ENCODE measurements around the gene CHID1. TPM values are rescaled to one million over a fixed set of nuclear protein-coding genes. Genes with fewer than 3 reads are reported as not detected.

The CHID1 gene
- total and polyA plus RNA-seq, 2 experiments from 2014 or later = 72.3 to 202 TPM

- H3K36me3 ChIP-seq (ENCODE audit: low read depth) = no peaks in the 10 kb centered on the region
- no peaks in the 10 kb centered on the region for H3K27me3 ChIP-seq (replicated peaks; ENCODE audit: insufficient read depth)
- TF ChIP-seq EZH2phosphoT487 (IDR thresholded peaks at IDR 0.05; ENCODE audit: insufficient read depth, low read depth) = no peak
- no peak for TF ChIP-seq EZH2 (IDR thresholded peaks at IDR 0.05; ENCODE audit: insufficient read depth, poor library complexity, severe bottlenecking)
- no peaks in the 10 kb centered on the region for H3K9me2 ChIP-seq (ENCODE audit: insufficient read depth)
- H3K9ac ChIP-seq = no peak overlapping the region
- no peaks in the 10 kb centered on the region for H3K79me2 ChIP-seq (ENCODE audit: insufficient read depth)
- H3F3A ChIP-seq (ENCODE audit: insufficient read depth) = no peaks in the 10 kb centered on the region
- H3K4me3 ChIP-seq = no peak overlapping the region
- no peak overlapping the region for H3K27ac ChIP-seq
- no peak for DNase-seq
- WGBS, 2 experiments (ENCODE audit: low coverage in 1 of 2, low lambda C conversion rate in 2 of 2, missing lambda C conversion rate in 2 of 2) = 88 to 90% methylated on average over 20 to 24 of the region's 24 CpGs
- H2AFZ ChIP-seq = no peak overlapping the region
- in situ Hi-C loops (cut with MboI) = no loop called here
- H3K4me1 ChIP-seq (ENCODE audit: insufficient read depth) = 0 out of 2 replicates have a peak, but pooled peaks cover 7% of the 10 kb centered on the region
- no peaks in the 10 kb centered on the region for H4K20me1 ChIP-seq (ENCODE audit: insufficient read depth)
- no peak overlapping the region for H3K4me2 ChIP-seq (ENCODE audit: unreplicated experiment)
- H3K9me3 ChIP-seq (ENCODE audit: low read depth) = no peaks in the 10 kb centered on the region
Observed at GRCh38 chr11:863023-863909, 47.3 kb downstream of the CHID1 start.

- Histone ChIP-seq H3K79me2 (ENCODE audit: insufficient read depth) (no peaks in the 10 kb centered on the region), H3K4me1 (ENCODE audit: insufficient read depth) (0 out of 2 replicates have a peak, but pooled peaks cover 7% of the 10 kb centered on the region), H3K4me3 (no peak overlapping the region), H3K9ac (no peak overlapping the region), H4K20me1 (ENCODE audit: insufficient read depth) (no peaks in the 10 kb centered on the region), H3K36me3 (ENCODE audit: low read depth) (no peaks in the 10 kb centered on the region), H3K4me2 (ENCODE audit: unreplicated experiment) (no peak overlapping the region), H3F3A (ENCODE audit: insufficient read depth) (no peaks in the 10 kb centered on the region), H3K27ac (no peak overlapping the region), H3K9me2 (ENCODE audit: insufficient read depth) (no peaks in the 10 kb centered on the region), H3K9me3 (ENCODE audit: low read depth) (no peaks in the 10 kb centered on the region), H3K27me3 (replicated peaks; ENCODE audit: insufficient read depth) (no peaks in the 10 kb centered on the region), H2AFZ (no peak overlapping the region)
- in situ Hi-C loops (cut with MboI) = no loop called here
- no peak for DNase-seq
- TF ChIP-seq EZH2phosphoT487 (IDR thresholded peaks at IDR 0.05; ENCODE audit: insufficient read depth, low read depth) = no peak
- TF ChIP-seq EZH2 (IDR thresholded peaks at IDR 0.05; ENCODE audit: insufficient read depth, poor library complexity, severe bottlenecking) = no peak
- WGBS, 2 experiments (ENCODE audit: low coverage in 1 of 2, low lambda C conversion rate in 2 of 2, missing lambda C conversion rate in 2 of 2) = 94% methylated on average over 12 of the region's 12 CpGs
Observed at GRCh38 chr11:862696-863022, 48.0 kb downstream of the CHID1 start.

- Histone ChIP-seq H4K20me1 (ENCODE audit: insufficient read depth) (no peaks in the 10 kb centered on the region), H3K4me3 (no peak overlapping the region), H2AFZ (no peak overlapping the region), H3F3A (ENCODE audit: insufficient read depth) (no peaks in the 10 kb centered on the region), H3K36me3 (ENCODE audit: low read depth) (no peaks in the 10 kb centered on the region), H3K4me1 (ENCODE audit: insufficient read depth) (0 out of 2 replicates have a peak, but pooled peaks cover 7% of the 10 kb centered on the region), H3K9me2 (ENCODE audit: insufficient read depth) (no peaks in the 10 kb centered on the region), H3K4me2 (ENCODE audit: unreplicated experiment) (no peak overlapping the region), H3K9ac (no peak overlapping the region), H3K27ac (no peak overlapping the region), H3K27me3 (replicated peaks; ENCODE audit: insufficient read depth) (no peaks in the 10 kb centered on the region), H3K9me3 (ENCODE audit: low read depth) (no peaks in the 10 kb centered on the region), H3K79me2 (ENCODE audit: insufficient read depth) (no peaks in the 10 kb centered on the region)
- TF ChIP-seq EZH2 (IDR thresholded peaks at IDR 0.05; ENCODE audit: insufficient read depth, poor library complexity, severe bottlenecking) = no peak
- TF ChIP-seq EZH2phosphoT487 (IDR thresholded peaks at IDR 0.05; ENCODE audit: insufficient read depth, low read depth) = no peak
- WGBS, 2 experiments (ENCODE audit: low coverage in 1 of 2, low lambda C conversion rate in 2 of 2, missing lambda C conversion rate in 2 of 2) = 60 to 70% methylated on average over 19 to 20 of the region's 20 CpGs
- DNase-seq = no peak
- in situ Hi-C loops (cut with MboI) = no loop called here
Observed at GRCh38 chr11:862081-862661, 48.4 kb downstream of the CHID1 start.

- in situ Hi-C loops (cut with MboI) = no loop called here
- H3K4me1 ChIP-seq (ENCODE audit: insufficient read depth) = 0 out of 2 replicates have a peak, but pooled peaks cover 7% of the 10 kb centered on the region
- H3K9ac ChIP-seq = no peak overlapping the region
- no peak overlapping the region for H2AFZ ChIP-seq
- H3K4me3 ChIP-seq = no peak overlapping the region
- no peaks in the 10 kb centered on the region for H3K9me2 ChIP-seq (ENCODE audit: insufficient read depth)
- H3K79me2 ChIP-seq (ENCODE audit: insufficient read depth) = no peaks in the 10 kb centered on the region
- H3K27ac ChIP-seq = no peak overlapping the region
- no peaks in the 10 kb centered on the region for H3F3A ChIP-seq (ENCODE audit: insufficient read depth)
- no peaks in the 10 kb centered on the region for H3K9me3 ChIP-seq (ENCODE audit: low read depth)
- 96 to 98% methylated on average over 14 of the region's 14 CpGs for WGBS, 2 experiments (ENCODE audit: low coverage in 1 of 2, low lambda C conversion rate in 2 of 2, missing lambda C conversion rate in 2 of 2)
- no peak for DNase-seq
- no peaks in the 10 kb centered on the region for H3K36me3 ChIP-seq (ENCODE audit: low read depth)
- H4K20me1 ChIP-seq (ENCODE audit: insufficient read depth) = no peaks in the 10 kb centered on the region
- TF ChIP-seq EZH2 (IDR thresholded peaks at IDR 0.05; ENCODE audit: insufficient read depth, poor library complexity, severe bottlenecking) (no peak), EZH2phosphoT487 (IDR thresholded peaks at IDR 0.05; ENCODE audit: insufficient read depth, low read depth) (no peak)
- no peak overlapping the region for H3K4me2 ChIP-seq (ENCODE audit: unreplicated experiment)
- no peaks in the 10 kb centered on the region for H3K27me3 ChIP-seq (replicated peaks; ENCODE audit: insufficient read depth)
Observed at GRCh38 chr11:861105-861479, 49.5 kb downstream of the CHID1 start.
